CD14-positive monocyte (primary cell): ENCODE measurements around the gene OSBPL6. TPM values are rescaled to one million over a fixed set of nuclear protein-coding genes. Genes with fewer than 3 reads are reported as not detected.

Experiments used
- DNase-seq, 3 donors: peaks; one replicate each; pipeline ENCODE4 v3.0.0-alpha.2; 2011 to 2022
- H2AFZ ChIP-seq: 2 replicates; pipeline ENCODE4 v1.6.0; 2012; ENCODE audit warnings: mild to moderate bottlenecking, low read depth, low read length, inconsistent platforms; ENCODE audit not compliant: insufficient read depth, poor library complexity, severe bottlenecking
- H3K27ac ChIP-seq, 2 donors: 1 replicate in 1 of 2; 2 replicates in 1 of 2; pipeline ENCODE4 v1.5.1; 2012 to 2013; ENCODE audit warnings: low read length in 2 of 2, control low read depth in 1 of 2, inconsistent platforms in 1 of 2, low read depth in 1 of 2, mild to moderate bottlenecking in 1 of 2
- H3K27me3 ChIP-seq, 2 donors: one replicate each; pipeline versions ENCODE4 v1.6.0 to v1.6.1; 2011 to 2013; ENCODE audit warnings: low read length in 2 of 2; ENCODE audit not compliant: control insufficient read depth in 2 of 2, insufficient read depth in 2 of 2
- H3K36me3 ChIP-seq, 2 donors: replicated peaks in 1 of 2; 1 replicate in 1 of 2; 2 replicates in 1 of 2; pipeline versions ENCODE4 v1.5.1 to v1.6.1; 2012 to 2013; ENCODE audit warnings: low read length in 2 of 2, control low read depth in 1 of 2, inconsistent platforms in 1 of 2, mild to moderate bottlenecking in 1 of 2; ENCODE audit not compliant: insufficient read depth in 2 of 2, control insufficient read depth in 1 of 2
- H3K4me1 ChIP-seq, 2 donors: 1 replicate in 1 of 2; 2 replicates in 1 of 2; pipeline versions ENCODE4 v1.5.1 to v1.6.1; 2012 to 2013; ENCODE audit warnings: low read length in 2 of 2, control low read depth in 1 of 2, inconsistent platforms in 1 of 2, mild to moderate bottlenecking in 1 of 2, moderate library complexity in 1 of 2; ENCODE audit not compliant: insufficient read depth in 2 of 2, control insufficient read depth in 1 of 2
- H3K4me2 ChIP-seq: replicated peaks from 2 replicates; pipeline ENCODE3; 2012; ENCODE audit warnings: low read length, moderate library complexity, mild to moderate bottlenecking; ENCODE audit not compliant: poor library complexity, severe bottlenecking; ENCODE audit errors: extremely low read depth
- H3K4me3 ChIP-seq, 3 experiments: fragments of 200-600 bp in 1 of 3; sonication (generic) in 1 of 3; replicated peaks in 1 of 3; 1 replicate in 2 of 3; 2 replicates in 1 of 3; pipeline ENCODE4 v1.5.1; 2011 to 2013; ENCODE audit warnings: low read length in 3 of 3, mild to moderate bottlenecking in 3 of 3, control low read depth in 2 of 3, low read depth in 2 of 3, inconsistent platforms in 1 of 3, moderate library complexity in 1 of 3
- H3K79me2 ChIP-seq: 2 replicates; pipeline ENCODE4 v1.6.0; 2012; ENCODE audit warnings: mild to moderate bottlenecking, control low read depth, inconsistent platforms, low read length, moderate library complexity; ENCODE audit not compliant: insufficient read depth
- H3K9ac ChIP-seq: 2 replicates; pipeline ENCODE4 v1.6.0; 2017; ENCODE audit warnings: low read length, mild to moderate bottlenecking; ENCODE audit not compliant: insufficient read depth, poor library complexity, severe bottlenecking
- H3K9me3 ChIP-seq, 2 donors: replicated peaks in 1 of 2; 1 replicate in 1 of 2; 2 replicates in 1 of 2; pipeline versions ENCODE4 v1.5.1 to v1.6.1; 2012 to 2013; ENCODE audit warnings: low read length in 2 of 2, control low read depth in 1 of 2; ENCODE audit not compliant: control insufficient read depth in 1 of 2, insufficient read depth in 1 of 2
- H4K20me1 ChIP-seq: 2 replicates; pipeline ENCODE4 v1.6.0; 2012; ENCODE audit warnings: mild to moderate bottlenecking, low read length, control low read depth, moderate library complexity; ENCODE audit not compliant: insufficient read depth
- H3K27ac Mint-ChIP-seq, 7 donors: one replicate each; pipeline ENCODE4 v1.8.0; 2020; ENCODE audit warnings: mild to moderate bottlenecking in 7 of 7, mixed read lengths in 7 of 7, moderate library complexity in 6 of 7, inconsistent platforms in 2 of 7
- H3K27me3 Mint-ChIP-seq, 3 donors: one replicate each; pipeline ENCODE4 v1.8.0; 2021 to 2022; ENCODE audit warnings: low read depth in 3 of 3, mild to moderate bottlenecking in 3 of 3, mixed read lengths in 3 of 3, moderate library complexity in 3 of 3, inconsistent platforms in 1 of 3
- H3K36me3 Mint-ChIP-seq, 2 donors: one replicate each; pipeline ENCODE4 v1.8.0; 2020; ENCODE audit warnings: mixed read lengths in 2 of 2, inconsistent platforms in 1 of 2, mild to moderate bottlenecking in 1 of 2
- H3K4me1 Mint-ChIP-seq: one replicate; pipeline ENCODE4 v1.8.0; 2020; ENCODE audit warnings: mild to moderate bottlenecking, mixed read lengths
- H3K4me3 Mint-ChIP-seq, 2 donors: one replicate each; pipeline ENCODE4 v1.8.0; 2020; ENCODE audit warnings: mild to moderate bottlenecking in 2 of 2, mixed read lengths in 2 of 2, moderate library complexity in 1 of 2
- H3K9me3 Mint-ChIP-seq, 7 donors: one replicate each; pipeline ENCODE4 v1.8.0; 2020 to 2022; ENCODE audit warnings: mixed read lengths in 7 of 7, mild to moderate bottlenecking in 6 of 7, moderate library complexity in 6 of 7, inconsistent platforms in 2 of 7
- CTCF ChIP-seq: fragments of 200-600 bp; IDR thresholded peaks from one replicate; pipeline ENCODE4 v1.8.0; 2022; ENCODE audit warnings: antibody characterized with exemption, mild to moderate bottlenecking
- WGBS: methylation state at CpG from one replicate; pipeline ENCODE4 v1.1.5; 2013; ENCODE audit warnings: missing lambda C conversion rate; ENCODE audit not compliant: insufficient coverage; 5-methylcytosine and 5-hydroxymethylcytosine counted together
- intact Hi-C, 2 donors: fragments of 100-400 bp; cut with micrococcal nuclease; formaldehyde crosslinking; loops; one replicate each; pipeline versions ENCODE4 v1.15.0 to v1.15.1; 2023
- polyA plus RNA-seq, 3 donors: library from polyadenylated mRNA; depleted of rRNA in 1 of 3; unstranded in 2 of 3; stranded (reverse) in 1 of 3; fragments of 300-500 nt in 2 of 3; fragments of >200 nt in 1 of 3; fragmentation: Illumina TruSeq in 2 of 3; gene quantifications; 1 replicate in 2 of 3; 2 replicates in 1 of 3; pipeline ENCODE4 v1.2.3, GENCODE V29; 2012 to 2021

OSBPL6 gene
- polyA plus RNA-seq, 3 donors: not detected

DNA sequence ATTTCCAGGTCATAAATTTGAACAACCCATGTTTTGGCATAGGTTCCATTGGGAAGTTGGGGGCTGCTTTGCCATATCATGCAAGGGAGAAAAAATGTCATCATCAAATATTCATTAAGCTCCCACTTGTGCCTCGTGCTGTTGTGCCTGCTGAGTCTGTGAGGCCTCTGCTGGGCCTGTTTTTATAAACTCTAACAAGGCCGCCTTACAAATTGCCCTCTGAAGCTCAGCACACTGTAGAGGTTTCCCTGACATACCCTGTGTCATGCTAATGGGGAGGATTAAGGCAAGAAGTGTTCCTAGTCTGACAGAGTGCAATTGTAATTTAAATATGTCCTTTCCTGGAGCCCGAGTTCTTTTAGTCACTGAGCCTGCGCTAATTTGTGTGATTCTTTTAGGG, 17.6 kb downstream of the OSBPL6 start:
- no peak for DNase-seq
- peaks cover 0 to 11% (median 8%) of the 10 kb centered on the region in 3 donors for H3K27me3 Mint-ChIP-seq
- no peak overlapping the region for H3K4me3 Mint-ChIP-seq
- H3K9ac ChIP-seq: no peak overlapping the region
- no peaks in the 10 kb centered on the region for H3K4me1 Mint-ChIP-seq
- H4K20me1 ChIP-seq: no peaks in the 10 kb centered on the region
- H3K27me3 ChIP-seq: no peaks in the 10 kb centered on the region
- no peaks in the 10 kb centered on the region for H3K36me3 Mint-ChIP-seq
- no peak overlapping the region for H3K27ac Mint-ChIP-seq
- no peak overlapping the region for H3K27ac ChIP-seq
- H3K9me3 ChIP-seq: no peaks in the 10 kb centered on the region
- H3K9me3 Mint-ChIP-seq: peaks cover 0 to 2% (median 0%) of the 10 kb centered on the region in 7 donors
- no peak overlapping the region for H2AFZ ChIP-seq
- no peak for TF ChIP-seq CTCF
- no peak overlapping the region for H3K4me2 ChIP-seq
- no peaks in the 10 kb centered on the region for H3K4me1 ChIP-seq
- no peak overlapping the region for H3K4me3 ChIP-seq
- intact Hi-C loops: no loop called here
- no peaks in the 10 kb centered on the region for H3K36me3 ChIP-seq
- H3K79me2 ChIP-seq: no peaks in the 10 kb centered on the region
- 100% methylated on average over 2 of the region's 4 CpGs for WGBS

DNA sequence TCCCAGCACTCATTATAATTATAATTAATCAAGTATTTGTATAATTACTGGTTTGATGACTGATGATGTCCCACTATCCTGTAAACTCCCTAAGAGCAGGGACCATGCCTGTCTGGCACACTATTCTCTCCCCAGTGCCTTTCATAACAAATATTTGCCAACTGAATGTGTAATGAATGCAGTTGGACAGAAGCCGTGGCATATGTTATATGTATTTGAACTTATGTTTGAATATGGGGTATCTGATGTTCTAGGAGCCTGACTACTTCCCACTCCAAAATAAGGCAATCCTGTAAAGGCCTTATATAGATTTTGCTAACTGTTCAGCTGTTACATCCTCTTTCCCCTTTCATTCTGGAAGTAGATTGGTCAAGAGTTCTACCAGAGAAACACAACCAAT, 19.7 kb downstream of the OSBPL6 start:
- no peaks in the 10 kb centered on the region for H3K9me3 ChIP-seq
- no peak for TF ChIP-seq CTCF
- H3K4me2 ChIP-seq: no peak overlapping the region
- H3K36me3 ChIP-seq: no peaks in the 10 kb centered on the region
- no peaks in the 10 kb centered on the region for H4K20me1 ChIP-seq
- H3K27ac ChIP-seq: no peak overlapping the region
- H3K36me3 Mint-ChIP-seq: no peaks in the 10 kb centered on the region
- no peak overlapping the region for H3K27ac Mint-ChIP-seq
- no peaks in the 10 kb centered on the region for H3K79me2 ChIP-seq
- WGBS: no CpG with 5 or more reads among the region's 1 CpG
- H3K4me3 ChIP-seq: no peak overlapping the region
- no peak overlapping the region for H3K4me3 Mint-ChIP-seq
- H3K4me1 Mint-ChIP-seq: no peaks in the 10 kb centered on the region
- no peak overlapping the region for H2AFZ ChIP-seq
- H3K9ac ChIP-seq: no peak overlapping the region
- no peak for DNase-seq
- intact Hi-C loops: no loop called here
- no peaks in the 10 kb centered on the region for H3K27me3 ChIP-seq
- no peaks in the 10 kb centered on the region for H3K4me1 ChIP-seq
- H3K9me3 Mint-ChIP-seq: peaks cover 0 to 4% (median 1%) of the 10 kb centered on the region in 7 donors
- H3K27me3 Mint-ChIP-seq: peaks cover 0 to 15% (median 6%) of the 10 kb centered on the region in 3 donors
